Neural crest cell (in vitro differentiated cells): ENCODE results near the gene KPTN. TPM values are rescaled to one million over a fixed set of nuclear protein-coding genes. Genes with fewer than 3 reads are reported as not detected.
A peak's percentile ranks its signal among the peaks of the same experiment; 100 is the strongest.
"Not testable (repeated sequence)": the region's sequence is repeated elsewhere in the genome, so short reads cannot be mapped to it uniquely, and the experiment has no call there.

ENCODE experiments used
- DNase-seq: peaks from one replicate; pipeline ENCODE4 v3.0.0; 2021; ENCODE audit warnings: low read depth, mixed read lengths, low spot score
- H3K27ac Mint-ChIP-seq: one replicate; pipeline ENCODE4 v1.8.0; 2021; ENCODE audit warnings: mild to moderate bottlenecking, mixed read lengths; ENCODE audit not compliant: unreplicated experiment
- H3K27me3 Mint-ChIP-seq: 2 replicates; pipeline ENCODE4 v1.8.0; 2021; ENCODE audit warnings: low read depth, mild to moderate bottlenecking, mixed read lengths
- H3K36me3 Mint-ChIP-seq: 2 replicates; pipeline ENCODE4 v1.8.0; 2021; ENCODE audit warnings: low read depth, mild to moderate bottlenecking, mixed read lengths
- H3K4me1 Mint-ChIP-seq: 2 replicates; pipeline ENCODE4 v1.8.0; 2021; ENCODE audit warnings: mixed read lengths
- H3K4me3 Mint-ChIP-seq: one replicate; pipeline ENCODE4 v1.8.0; 2021; ENCODE audit warnings: mild to moderate bottlenecking, mixed read lengths
- H3K9me3 Mint-ChIP-seq: 2 replicates; pipeline ENCODE4 v1.8.0; 2021; ENCODE audit warnings: mixed read lengths
- total RNA-seq: library from RNA; stranded (reverse); gene quantifications from 2 replicates; pipeline ENCODE4 v1.2.1, GENCODE V29; 2021
- TF ChIP-seq, protein P1 (sequence below): fragments of 200-600 bp; sonication (generic); conservative IDR thresholded peaks from 2 replicates; pipeline ENCODE4 v1.5.0; 2021; ENCODE audit warnings: antibody characterized with exemption, mild to moderate bottlenecking

The KPTN gene
- total RNA-seq, 1 donor from 2014 or later, result 30.2 TPM

DNA sequence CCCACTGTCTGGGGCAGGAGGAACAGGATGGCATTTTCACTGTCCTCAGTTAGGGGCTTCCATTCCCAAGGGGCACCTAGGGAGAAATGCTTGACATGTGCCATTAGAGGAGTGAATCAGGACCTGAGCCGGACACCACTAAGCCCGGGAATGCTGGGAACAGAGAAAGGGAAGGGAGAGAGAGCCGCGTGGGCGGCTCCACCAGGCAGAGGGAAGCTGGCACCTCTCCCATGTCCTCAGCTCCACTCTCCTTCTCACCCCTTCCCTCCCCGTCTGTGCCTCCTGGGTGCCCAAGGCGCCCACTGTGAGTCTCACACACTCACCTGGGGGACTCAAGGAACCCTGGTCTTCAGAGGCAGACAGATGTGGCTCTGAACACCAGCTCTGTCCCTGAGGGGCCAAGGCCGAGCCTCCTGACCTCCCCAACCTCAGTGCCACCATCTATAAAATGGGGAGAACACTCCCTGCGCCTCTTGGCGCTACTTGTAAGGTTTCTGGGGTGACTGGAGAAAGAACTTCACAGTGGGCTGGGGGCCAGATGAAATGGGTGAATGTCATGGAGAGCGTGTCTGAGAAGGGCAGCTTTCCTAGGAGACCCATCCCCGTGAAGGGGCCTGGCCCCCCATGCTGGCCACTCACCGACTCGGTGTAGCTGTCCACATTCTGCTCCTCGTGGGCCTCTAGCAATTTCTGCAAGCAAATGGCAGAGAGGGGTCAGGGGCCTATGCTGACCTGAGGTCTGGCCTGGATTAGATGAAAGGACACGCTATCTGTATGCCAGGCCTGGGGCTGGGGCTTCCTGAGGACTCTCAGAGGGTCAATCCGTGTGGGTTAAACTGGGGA is 5.3 kb upstream of the KPTN start:
- H3K4me1 Mint-ChIP-seq, result peaks cover 6% of the 10 kb centered on the region
- H3K9me3 Mint-ChIP-seq, result no peaks in the 10 kb centered on the region
- TF ChIP-seq, protein P1, sequence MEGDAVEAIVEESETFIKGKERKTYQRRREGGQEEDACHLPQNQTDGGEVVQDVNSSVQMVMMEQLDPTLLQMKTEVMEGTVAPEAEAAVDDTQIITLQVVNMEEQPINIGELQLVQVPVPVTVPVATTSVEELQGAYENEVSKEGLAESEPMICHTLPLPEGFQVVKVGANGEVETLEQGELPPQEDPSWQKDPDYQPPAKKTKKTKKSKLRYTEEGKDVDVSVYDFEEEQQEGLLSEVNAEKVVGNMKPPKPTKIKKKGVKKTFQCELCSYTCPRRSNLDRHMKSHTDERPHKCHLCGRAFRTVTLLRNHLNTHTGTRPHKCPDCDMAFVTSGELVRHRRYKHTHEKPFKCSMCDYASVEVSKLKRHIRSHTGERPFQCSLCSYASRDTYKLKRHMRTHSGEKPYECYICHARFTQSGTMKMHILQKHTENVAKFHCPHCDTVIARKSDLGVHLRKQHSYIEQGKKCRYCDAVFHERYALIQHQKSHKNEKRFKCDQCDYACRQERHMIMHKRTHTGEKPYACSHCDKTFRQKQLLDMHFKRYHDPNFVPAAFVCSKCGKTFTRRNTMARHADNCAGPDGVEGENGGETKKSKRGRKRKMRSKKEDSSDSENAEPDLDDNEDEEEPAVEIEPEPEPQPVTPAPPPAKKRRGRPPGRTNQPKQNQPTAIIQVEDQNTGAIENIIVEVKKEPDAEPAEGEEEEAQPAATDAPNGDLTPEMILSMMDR, result no peak
- H3K4me3 Mint-ChIP-seq, result peak overlapping the region; percentile 34
- H3K27ac Mint-ChIP-seq, result no peak overlapping the region
- peaks cover 3% of the 10 kb centered on the region for H3K36me3 Mint-ChIP-seq
- H3K27me3 Mint-ChIP-seq, result no peaks in the 10 kb centered on the region
- no peak for DNase-seq

DNA sequence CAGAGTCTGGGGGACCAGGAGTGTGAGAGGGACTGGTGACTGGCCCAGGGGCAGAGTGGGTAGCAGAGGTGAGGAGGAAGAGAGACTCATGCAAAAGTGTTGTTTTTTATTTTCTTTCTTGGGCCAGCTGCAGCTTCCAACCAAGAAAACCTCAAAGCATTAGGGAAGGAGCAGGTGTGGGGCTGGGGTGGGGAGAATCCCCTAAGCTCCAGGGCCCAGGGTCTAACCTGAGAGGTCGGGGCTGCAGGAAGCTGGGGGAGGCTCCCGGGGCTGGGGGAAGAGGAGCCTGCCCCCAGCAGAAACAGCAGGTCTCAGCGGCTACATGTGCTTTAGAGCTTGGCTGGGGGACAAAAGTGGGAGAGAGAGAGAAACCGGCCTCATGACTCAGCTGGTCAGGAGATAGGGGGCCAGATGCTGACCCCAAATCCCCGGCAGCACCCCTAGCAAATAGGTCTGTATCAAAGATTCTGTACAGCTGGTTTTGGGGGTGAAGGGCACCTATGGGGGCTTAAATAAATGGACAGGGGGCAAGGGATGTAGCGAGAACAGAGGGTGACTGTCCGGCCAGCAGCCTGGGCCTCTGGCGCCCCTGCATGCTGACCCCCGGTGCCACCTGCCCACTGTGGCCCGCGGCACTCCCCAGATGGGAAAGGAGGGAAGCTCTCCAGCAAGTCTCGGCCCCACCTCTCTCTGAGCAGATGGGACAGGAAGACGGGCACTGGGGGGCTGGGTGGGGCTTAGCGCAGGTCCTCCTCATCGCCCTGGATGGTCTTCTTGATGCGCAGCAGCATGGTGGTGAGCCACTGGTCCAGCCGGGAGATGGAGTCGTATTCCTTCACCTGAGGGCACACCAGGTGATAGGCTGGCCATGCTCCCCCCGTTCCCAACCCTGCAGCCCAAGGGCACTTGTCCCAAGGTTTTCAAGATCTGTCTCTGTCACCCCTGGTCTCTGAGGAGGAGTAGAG is 3.8 kb upstream of the KPTN start:
- Mint-ChIP-seq H3K9me3 (no peaks in the 10 kb centered on the region), H3K36me3 (peaks cover 3% of the 10 kb centered on the region), H3K4me1 (peaks cover 15% of the 10 kb centered on the region), H3K27ac (no peak overlapping the region), H3K4me3 (peak overlapping the region; percentile 15), H3K27me3 (no peaks in the 10 kb centered on the region)
- TF ChIP-seq, protein P1, result no peak
- no peak for DNase-seq

DNA sequence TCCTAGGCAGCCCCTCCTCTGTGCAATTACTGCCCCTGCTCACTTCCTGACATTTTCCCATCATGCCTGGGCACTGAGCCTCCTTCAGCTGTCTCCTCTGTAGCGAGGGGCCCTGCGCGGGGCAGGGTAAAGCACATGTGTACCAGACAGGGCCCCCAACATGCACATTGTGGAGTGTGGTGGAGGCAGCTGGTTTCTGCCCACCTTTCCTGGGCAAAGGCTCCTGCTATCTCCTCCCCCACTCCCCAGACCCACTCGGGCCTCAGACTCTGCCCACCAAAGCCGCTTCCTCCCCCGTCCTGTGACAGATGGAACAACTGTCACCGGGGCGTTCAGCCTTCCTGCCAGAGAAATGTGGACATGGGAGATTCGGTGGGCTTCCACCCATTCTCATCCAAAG is 2.9 kb upstream of the KPTN start:
- DNase-seq, result no peak
- no peaks in the 10 kb centered on the region for H3K9me3 Mint-ChIP-seq
- peak overlapping the region; percentile 31 for H3K4me3 Mint-ChIP-seq
- TF ChIP-seq, protein P1, result no peak
- H3K36me3 Mint-ChIP-seq, result peaks cover 3% of the 10 kb centered on the region
- H3K4me1 Mint-ChIP-seq, result peaks cover 15% of the 10 kb centered on the region
- no peaks in the 10 kb centered on the region for H3K27me3 Mint-ChIP-seq
- H3K27ac Mint-ChIP-seq, result peak overlapping the region; percentile 75

DNA sequence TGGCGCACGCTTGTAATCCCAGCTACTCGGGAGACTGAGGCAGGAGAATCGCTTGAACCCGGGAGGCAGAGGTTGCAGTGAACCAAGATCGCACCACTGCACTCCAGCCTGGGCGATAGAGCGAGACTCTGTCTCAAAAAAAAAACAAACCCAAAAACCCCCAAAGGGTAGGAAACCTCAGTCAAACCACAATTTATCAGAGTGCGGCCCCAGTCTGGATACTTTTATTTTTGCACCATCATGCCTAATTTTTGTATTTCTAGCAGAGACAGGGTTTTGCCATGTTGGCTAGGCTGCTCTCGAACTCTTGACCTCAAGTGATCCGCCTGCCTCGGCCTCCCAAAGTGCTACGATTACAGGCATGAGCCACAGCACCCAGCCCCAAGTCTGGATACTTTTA is 2.2 kb upstream of the KPTN start:
- peaks cover 15% of the 10 kb centered on the region for H3K4me1 Mint-ChIP-seq
- not testable (repeated sequence) for H3K27me3 Mint-ChIP-seq, DNase-seq, H3K9me3 Mint-ChIP-seq, H3K36me3 Mint-ChIP-seq, H3K27ac Mint-ChIP-seq, H3K4me3 Mint-ChIP-seq

DNA sequence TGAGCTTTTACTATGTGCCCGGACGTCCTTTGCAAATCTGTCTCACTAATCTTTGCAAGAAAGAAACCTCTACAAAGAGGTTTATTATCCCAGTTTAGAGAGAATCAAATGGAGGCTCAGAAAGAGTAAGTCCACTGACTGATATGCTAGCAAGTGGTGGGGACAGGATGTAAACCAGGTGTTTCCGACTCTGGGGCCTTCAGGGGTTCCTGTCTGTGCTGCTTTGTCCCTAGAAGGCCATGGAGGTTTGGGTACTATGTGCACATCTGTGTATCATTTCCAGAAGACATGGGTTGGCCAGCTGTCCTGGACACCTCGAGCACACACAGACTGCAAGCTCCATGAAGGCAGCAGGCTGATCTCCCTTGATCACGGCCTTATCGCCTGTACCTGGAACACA is 1.2 kb upstream of the KPTN start:
- TF ChIP-seq, protein P1, result no peak
- H3K27ac Mint-ChIP-seq, result no peak overlapping the region
- H3K4me3 Mint-ChIP-seq, result peak overlapping the region; percentile 98
- H3K36me3 Mint-ChIP-seq, result peaks cover 3% of the 10 kb centered on the region
- no peaks in the 10 kb centered on the region for H3K9me3 Mint-ChIP-seq
- H3K4me1 Mint-ChIP-seq, result peaks cover 15% of the 10 kb centered on the region
- H3K27me3 Mint-ChIP-seq, result peaks cover 14% of the 10 kb centered on the region
- DNase-seq, result no peak
